MM.1S (cell line): ENCODE results near the gene NANOS1.

ENCODE experiments used
- CTCF ChIP-seq: fragments of 300-600 bp; sonication (generic); IDR thresholded peaks from 2 replicates; pipeline ENCODE4 v1.5.1; 2016; ENCODE audit warnings: antibody characterized with exemption, low read length, mixed read lengths
- EZH2phosphoT487 ChIP-seq: fragments of 300-600 bp; sonication (generic); IDR thresholded peaks from 2 replicates; pipeline ENCODE4 v1.6.1; 2018; ENCODE audit warnings: antibody characterized with exemption, low read length

- TF ChIP-seq CTCF (no peak), EZH2phosphoT487 (no peak)
Measured at GRCh38 chr10:118998183-118998582, 31.3 kb upstream of the NANOS1 start.
